HepG2 (cell line): ENCODE data around the gene NBPF11. TPM values are rescaled to one million over a fixed set of nuclear protein-coding genes. Genes with fewer than 3 reads are reported as not detected.

Source experiments
- ATAC-seq: fragments of 200-7000 bp; cut with Tn5 transposase; 3 replicates; pipeline ENCODE4 v1.9.1; 2020; ENCODE audit warnings: mild to moderate bottlenecking, moderate library complexity
- BruUV-seq: library from RNA; stranded (reverse); fragments of 400-500 nt; replicated peaks from 2 replicates; lab custom pipeline; 2021; lab: Mats Ljungman, UMichigan
- CTCF ChIA-PET: fragments of 300-600 bp; formaldehyde crosslinking; extraction: SDS; loops from one replicate; lab custom pipeline; 2021; ENCODE audit warnings: low total read pairs, inconsistent platforms, low intra/inter-chr PET ratio; lab: Yijun Ruan, JAX
- POLR2A ChIA-PET: fragments of 350-600 bp; sonication (Branson Sonifier 250); formaldehyde crosslinking; loops from one replicate; lab custom pipeline; 2020; ENCODE audit warnings: antibody characterized with exemption, inconsistent platforms; lab: Yijun Ruan, JAX
- DNase-seq: peaks from one replicate; pipeline ENCODE4 v3.0.0-alpha.2; 2015; ENCODE audit warnings: low spot score
- FAIRE-seq: peaks from 3 replicates; lab custom pipeline; 2011; peaks lifted over from hg19 to GRCh38; lab: Jason Lieb, UNC
- H2AFZ ChIP-seq: one replicate; pipeline ENCODE4 v1.6.1; 2011; ENCODE audit warnings: low read length, inconsistent platforms
- H3K27ac ChIP-seq: fragments of 300-600 bp; 3 replicates; pipeline ENCODE4 v1.8.0; 2011; ENCODE audit warnings: mixed run types, mild to moderate bottlenecking, mixed read lengths, low read length, inconsistent platforms; ENCODE audit not compliant: insufficient read depth; ENCODE audit errors: extremely low read length
- H3K27me3 ChIP-seq, 2 experiments: fragments of 200-600 bp in 1 of 2; 2 replicates in 1 of 2; 3 replicates in 1 of 2; pipeline versions ENCODE4 v1.6.0 to v1.8.0; 2011; ENCODE audit warnings: low read length in 2 of 2, mild to moderate bottlenecking in 2 of 2, moderate library complexity in 2 of 2, inconsistent platforms in 1 of 2; ENCODE audit not compliant: insufficient read depth in 2 of 2, control insufficient read depth in 1 of 2
- H3K36me3 ChIP-seq, 2 experiments: fragments of 200-600 bp in 1 of 2; replicated peaks in 1 of 2; 2 replicates in 1 of 2; 3 replicates in 1 of 2; pipeline versions ENCODE4 v1.5.1 to v1.8.0; 2011; ENCODE audit warnings: low read length in 2 of 2, inconsistent platforms in 1 of 2; ENCODE audit not compliant: insufficient read depth in 2 of 2, control insufficient read depth in 1 of 2
- H3K4me1 ChIP-seq: 2 replicates; pipeline ENCODE4 v1.5.1; 2012; ENCODE audit warnings: low read length, inconsistent platforms; ENCODE audit not compliant: insufficient read depth
- H3K4me2 ChIP-seq: 2 replicates; pipeline ENCODE4 v1.6.0; 2011; ENCODE audit warnings: low read depth, low read length, inconsistent platforms
- H3K4me3 ChIP-seq, 3 experiments: fragments of 200-600 bp in 1 of 3; sonication (generic), shearing (Covaris generic) in 1 of 3; replicated peaks in 1 of 3; 2 replicates each; pipeline ENCODE4 v1.5.1; 2011 to 2016; ENCODE audit warnings: low read length in 3 of 3, inconsistent platforms in 2 of 3, low read depth in 2 of 3, mild to moderate bottlenecking in 2 of 3, control low read depth in 1 of 3, mixed read lengths in 1 of 3; ENCODE audit not compliant: insufficient read depth in 1 of 3
- H3K79me2 ChIP-seq: one replicate; pipeline ENCODE4 v1.6.1; 2011; ENCODE audit warnings: low read length, inconsistent platforms; ENCODE audit not compliant: insufficient read depth
- H3K9ac ChIP-seq: 2 replicates; pipeline ENCODE4 v1.6.0; 2011; ENCODE audit warnings: mild to moderate bottlenecking, low read depth, low read length, inconsistent platforms; ENCODE audit not compliant: insufficient read depth
- H3K9me3 ChIP-seq: 2 replicates; pipeline ENCODE4 v1.5.1; 2012; ENCODE audit warnings: mild to moderate bottlenecking, low read length
- H4K20me1 ChIP-seq: 2 replicates; pipeline ENCODE4 v1.6.0; 2011; ENCODE audit warnings: inconsistent platforms, mild to moderate bottlenecking, low read length, moderate library complexity; ENCODE audit not compliant: insufficient read depth
- ARID2 ChIP-seq: sonication (generic); formaldehyde crosslinking; IDR thresholded peaks from 2 replicates; pipeline ENCODE4 v1.8.1; 2022; ENCODE audit warnings: mild to moderate bottlenecking, missing genetic modification reagents, borderline replicate concordance
- GABPB1 ChIP-seq: IDR thresholded peaks from 2 replicates; pipeline ENCODE4 v1.6.1; 2016; ENCODE audit warnings: mild to moderate bottlenecking, missing genetic modification reagents, moderate library complexity, missing compliant biosample characterization
- GATAD1 ChIP-seq: IDR thresholded peaks from 2 replicates; pipeline ENCODE4 v1.6.1; 2016; ENCODE audit warnings: missing genetic modification reagents, missing compliant biosample characterization
- HES4 ChIP-seq: sonication (generic); formaldehyde crosslinking; IDR thresholded peaks from 2 replicates; pipeline ENCODE4 v1.9.0; 2021; ENCODE audit warnings: mild to moderate bottlenecking, missing genetic modification reagents, borderline replicate concordance
- HMGA1 ChIP-seq: sonication (generic); formaldehyde crosslinking; conservative IDR thresholded peaks from 2 replicates; pipeline ENCODE4 v1.4.0; 2020; ENCODE audit warnings: missing genetic modification reagents
- HNF4A ChIP-seq: sonication (generic); formaldehyde crosslinking; IDR thresholded peaks from 2 replicates; pipeline ENCODE4 v1.4.0; 2020; ENCODE audit warnings: missing genetic modification reagents
- MYC ChIP-seq: sonication (generic); formaldehyde crosslinking; IDR thresholded peaks from 2 replicates; pipeline ENCODE4 v1.9.0; 2021; ENCODE audit warnings: missing genetic modification reagents, borderline replicate concordance
- NR1H2 ChIP-seq: sonication (generic); formaldehyde crosslinking; IDR thresholded peaks from 2 replicates; pipeline ENCODE4 v1.8.1; 2022; ENCODE audit warnings: low read depth, missing genetic modification reagents, borderline replicate concordance
- RXRB ChIP-seq: IDR thresholded peaks from 2 replicates; pipeline ENCODE4 v1.6.1; 2016; ENCODE audit warnings: borderline replicate concordance, missing genetic modification reagents, missing compliant biosample characterization
- SRSF1 ChIP-seq: fragments of 200-400 bp; formaldehyde crosslinking; optimal IDR thresholded peaks from 2 replicates; pipeline ENCODE3; 2017; ENCODE audit warnings: mild to moderate bottlenecking, low read depth, low read length, moderate library complexity
- SYNCRIP ChIP-seq: fragments of 200-400 bp; formaldehyde crosslinking; IDR thresholded peaks from 2 replicates; pipeline ENCODE4 v1.6.1; 2018; ENCODE audit warnings: mild to moderate bottlenecking, low read depth, low read length; ENCODE audit not compliant: insufficient read depth
- ZMYM2 ChIP-seq: sonication (generic); formaldehyde crosslinking; IDR thresholded peaks from 2 replicates; pipeline ENCODE4 v1.8.0; 2022; ENCODE audit warnings: mild to moderate bottlenecking, missing genetic modification reagents
- ZNF180 ChIP-seq: sonication (generic); formaldehyde crosslinking; IDR thresholded peaks from 2 replicates; pipeline ENCODE4 v1.4.0; 2020; ENCODE audit warnings: low read depth, missing genetic modification reagents, borderline replicate concordance
- ZNF44 ChIP-seq: sonication (generic); formaldehyde crosslinking; IDR thresholded peaks from 2 replicates; pipeline ENCODE4 v1.5.1; 2020; ENCODE audit warnings: mild to moderate bottlenecking, missing genetic modification reagents
- ZNF703 ChIP-seq: sonication (generic); formaldehyde crosslinking; IDR thresholded peaks from 2 replicates; pipeline ENCODE4 v1.5.1; 2020; ENCODE audit warnings: missing genetic modification reagents, mild to moderate bottlenecking, moderate library complexity, borderline replicate concordance
- ZNF891 ChIP-seq: sonication (generic); formaldehyde crosslinking; IDR thresholded peaks from 2 replicates; pipeline ENCODE4 v1.5.0; 2020; ENCODE audit warnings: mild to moderate bottlenecking, missing genetic modification reagents
- WGBS: methylation state at CpG from one replicate; pipeline ENCODE4 v1.1.6; 2017; ENCODE audit warnings: low lambda C conversion rate; 5-methylcytosine and 5-hydroxymethylcytosine counted together
- in situ Hi-C: cut with HindIII; loops from 2 replicates; pipeline ENCODE4 v1.10.0; 2017; ENCODE audit warnings: low pct_unique_long_range_greater_than_20kb; ENCODE audit not compliant: extremely low pct_ligation_motif_present
- intact Hi-C: fragments of 100-400 bp; cut with micrococcal nuclease; formaldehyde crosslinking; loops from one replicate; pipeline ENCODE4 v1.10.0; 2022; ENCODE audit not compliant: unreplicated experiment
- polyA plus RNA-seq, 8 experiments: library from polyadenylated mRNA; depleted of rRNA in 3 of 8; stranded (reverse) in 7 of 8; unstranded in 1 of 8; fragments of >200 nt; fragmentation: Illumina TruSeq in 4 of 8; extraction: Trizol in 4 of 8; gene quantifications; 2 replicates each; pipeline versions ENCODE4 v1.2.1 to v1.2.3, GENCODE V29; 2011 to 2016; ENCODE audit warnings: low read depth in 4 of 8, missing spikeins in 1 of 8, mixed read lengths in 1 of 8; ENCODE audit not compliant: insufficient read depth in 1 of 8
- total RNA-seq, 5 experiments: library from RNA; depleted of rRNA; stranded (reverse); fragments of >200 nt; fragmentation: Illumina TruSeq; extraction: Trizol; gene quantifications; 2 replicates each; pipeline ENCODE4 v1.2.3, GENCODE V29; 2016; ENCODE audit warnings: low read depth in 1 of 5
- TF ChIP-seq, protein P1 (sequence below): sonication (generic); formaldehyde crosslinking; IDR thresholded peaks from 2 replicates; pipeline ENCODE4 v1.4.0; 2020; ENCODE audit warnings: mild to moderate bottlenecking, low read depth, missing genetic modification reagents
- TF ChIP-seq, protein P2 (sequence below): IDR thresholded peaks from 2 replicates; pipeline ENCODE4 v1.6.1; 2018; ENCODE audit warnings: missing genetic modification reagents, mild to moderate bottlenecking, missing compliant biosample characterization
- TF ChIP-seq, protein P3 (sequence below): sonication (generic); formaldehyde crosslinking; IDR thresholded peaks from 2 replicates; pipeline ENCODE4 v1.4.0; 2020; ENCODE audit warnings: missing genetic modification reagents

NBPF11 gene
- total and polyA plus RNA-seq, 2 of the 13 experiments (the other 11 are each of a cell fraction or from before 2014, with no cell fraction given) = 5.0 to 8.1 TPM

DNA sequence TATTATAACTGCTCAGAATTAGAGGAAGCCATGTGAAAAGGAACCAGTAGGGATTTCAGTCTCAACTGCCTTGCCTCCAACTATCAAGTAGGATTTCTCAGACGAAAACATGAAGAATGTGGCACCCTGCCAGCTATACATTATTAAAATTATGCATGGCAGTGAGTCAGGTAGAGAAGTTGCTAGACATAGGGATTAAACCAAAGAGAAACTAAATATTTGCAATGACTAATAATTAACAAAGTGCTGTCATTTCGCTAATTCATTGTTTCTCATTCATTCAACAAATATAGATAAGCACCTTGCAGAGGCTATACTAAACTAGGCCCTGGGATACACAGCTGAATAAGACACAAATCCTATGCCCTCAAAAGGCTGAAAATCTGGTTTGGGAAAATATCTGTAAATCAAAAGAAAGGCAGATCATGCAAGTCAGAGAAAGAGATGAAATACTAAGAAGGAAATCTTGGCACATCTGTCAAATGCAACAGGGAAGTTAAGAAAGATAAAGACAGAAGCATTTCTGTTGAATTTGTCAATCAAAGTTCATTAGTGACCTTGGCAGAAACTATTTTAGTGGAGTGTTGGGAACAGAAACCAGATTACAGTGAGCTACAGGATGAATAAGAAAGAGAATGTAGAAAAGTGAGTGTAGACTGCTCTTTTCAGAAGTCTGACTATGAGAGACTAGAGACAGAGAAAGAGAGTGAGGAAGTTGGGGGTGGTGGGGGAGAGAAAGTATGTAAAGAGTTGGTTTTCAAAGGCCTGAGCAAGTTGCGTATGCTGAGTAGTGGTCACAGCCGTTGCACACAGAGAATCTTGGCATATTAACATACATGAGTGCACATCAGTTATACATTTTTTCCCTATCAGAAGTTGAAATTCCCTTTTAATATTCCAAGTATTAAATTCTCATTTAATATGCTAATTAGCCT lies 14.7 kb upstream of the NBPF11 start:
- FAIRE-seq (no peak), DNase-seq (no peak), ATAC-seq (no peak)
- Histone ChIP-seq H3K79me2 (no peaks in the 10 kb centered on the region), H3K27ac (no peak overlapping the region), H4K20me1 (no peaks in the 10 kb centered on the region), H2AFZ (no peak overlapping the region), H3K4me2 (no peak overlapping the region), H3K9ac (no peak overlapping the region), H3K36me3 (no peaks in the 10 kb centered on the region), H3K4me1 (peaks cover 6% of the 10 kb centered on the region; the same call in 1 of the 2 replicates), H3K4me3 (no peak overlapping the region), H3K9me3 (no peaks in the 10 kb centered on the region), H3K27me3 (no peaks in the 10 kb centered on the region)
- ChIA-PET POLR2A (no interaction called here), CTCF (no interaction called here)
- in situ Hi-C loops = no loop called here
- intact Hi-C loops = no loop called here
- no TSS peak for BruUV-seq
- 28% methylated on average over 4 of the region's 4 CpGs for WGBS
- TF ChIP-seq HNF4A (CRISPR knock-in tag) (no peak), RXRB (CRISPR knock-in tag) (no peak), SYNCRIP (no peak), HES4 (no peak), ZMYM2 (no peak), ZNF44 (no peak), NR1H2 (CRISPR knock-in tag) (no peak), SRSF1 (no peak), ZNF180 (CRISPR knock-in tag) (no peak), HMGA1 (CRISPR knock-in tag) (no peak), ZNF703 (CRISPR knock-in tag) (no peak), ARID2 (CRISPR knock-in tag) (no peak), GATAD1 (CRISPR knock-in tag) (no peak), ZNF891 (CRISPR knock-in tag) (no peak), MYC (no peak), GABPB1 (CRISPR knock-in tag) (no peak)
- TF ChIP-seq, protein P1, sequence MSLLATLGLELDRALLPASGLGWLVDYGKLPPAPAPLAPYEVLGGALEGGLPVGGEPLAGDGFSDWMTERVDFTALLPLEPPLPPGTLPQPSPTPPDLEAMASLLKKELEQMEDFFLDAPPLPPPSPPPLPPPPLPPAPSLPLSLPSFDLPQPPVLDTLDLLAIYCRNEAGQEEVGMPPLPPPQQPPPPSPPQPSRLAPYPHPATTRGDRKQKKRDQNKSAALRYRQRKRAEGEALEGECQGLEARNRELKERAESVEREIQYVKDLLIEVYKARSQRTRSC (CRISPR knock-in tag) = no peak
- TF ChIP-seq, protein P2, sequence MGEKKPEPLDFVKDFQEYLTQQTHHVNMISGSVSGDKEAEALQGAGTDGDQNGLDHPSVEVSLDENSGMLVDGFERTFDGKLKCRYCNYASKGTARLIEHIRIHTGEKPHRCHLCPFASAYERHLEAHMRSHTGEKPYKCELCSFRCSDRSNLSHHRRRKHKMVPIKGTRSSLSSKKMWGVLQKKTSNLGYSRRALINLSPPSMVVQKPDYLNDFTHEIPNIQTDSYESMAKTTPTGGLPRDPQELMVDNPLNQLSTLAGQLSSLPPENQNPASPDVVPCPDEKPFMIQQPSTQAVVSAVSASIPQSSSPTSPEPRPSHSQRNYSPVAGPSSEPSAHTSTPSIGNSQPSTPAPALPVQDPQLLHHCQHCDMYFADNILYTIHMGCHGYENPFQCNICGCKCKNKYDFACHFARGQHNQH (CRISPR knock-in tag) = no peak
- TF ChIP-seq, protein P3, sequence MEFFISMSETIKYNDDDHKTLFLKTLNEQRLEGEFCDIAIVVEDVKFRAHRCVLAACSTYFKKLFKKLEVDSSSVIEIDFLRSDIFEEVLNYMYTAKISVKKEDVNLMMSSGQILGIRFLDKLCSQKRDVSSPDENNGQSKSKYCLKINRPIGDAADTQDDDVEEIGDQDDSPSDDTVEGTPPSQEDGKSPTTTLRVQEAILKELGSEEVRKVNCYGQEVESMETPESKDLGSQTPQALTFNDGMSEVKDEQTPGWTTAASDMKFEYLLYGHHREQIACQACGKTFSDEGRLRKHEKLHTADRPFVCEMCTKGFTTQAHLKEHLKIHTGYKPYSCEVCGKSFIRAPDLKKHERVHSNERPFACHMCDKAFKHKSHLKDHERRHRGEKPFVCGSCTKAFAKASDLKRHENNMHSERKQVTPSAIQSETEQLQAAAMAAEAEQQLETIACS (CRISPR knock-in tag) = no peak
